ENCODE measurements around the gene WWTR1.
A peak's percentile ranks its signal among the peaks of the same experiment; 100 is the strongest.

The WWTR1 gene
- long read RNA-seq, donor 1, transcript WWTR1-201 (7 exons, 2,103 nt): major isoform, 9 of 17 reads
- long read RNA-seq, donor 1, partial matches to known transcripts: 5 of 17 reads
- long read RNA-seq, donor 1, other reads (novel, unspliced or antisense): 0 of 17 reads
- long read RNA-seq, donor 2, transcript WWTR1-201 (7 exons, 2,103 nt): major isoform, 7 of 13 reads
- long read RNA-seq, donor 2, partial matches to known transcripts: 5 of 13 reads
- long read RNA-seq, donor 2, other reads (novel, unspliced or antisense): 0 of 13 reads
- long read RNA-seq, donor 3, transcript WWTR1-201 (7 exons, 2,103 nt): major isoform, 14 of 15 reads
- long read RNA-seq, donor 3, partial matches to known transcripts: 0 of 15 reads
- long read RNA-seq, donor 3, other reads (novel, unspliced or antisense): 0 of 15 reads
- long read RNA-seq, donor 4, transcript WWTR1-201 (7 exons, 2,103 nt): major isoform, 18 of 54 reads
- long read RNA-seq, donor 4, partial matches to known transcripts: 34 of 54 reads
- long read RNA-seq, donor 4, other reads (novel, unspliced or antisense): 0 of 54 reads
- long read RNA-seq, donor 5, transcript WWTR1-201 (7 exons, 2,103 nt): major isoform, 12 of 17 reads
- long read RNA-seq, donor 5, partial matches to known transcripts: 5 of 17 reads
- long read RNA-seq, donor 5, other reads (novel, unspliced or antisense): 0 of 17 reads
- long read RNA-seq, donor 6, transcript WWTR1-201 (7 exons, 2,103 nt): major isoform, 10 of 52 reads
- long read RNA-seq, donor 6, partial matches to known transcripts: 41 of 52 reads
- long read RNA-seq, donor 6, other reads (novel, unspliced or antisense): 0 of 52 reads
- long read RNA-seq, donor 7, transcript WWTR1-201 (7 exons, 2,103 nt): major isoform, 15 of 97 reads
- long read RNA-seq, donor 7, transcript WWTR1-209 (2 exons, 697 nt): minor isoform, 6 of 97 reads
- long read RNA-seq, donor 7, partial matches to known transcripts: 76 of 97 reads
- long read RNA-seq, donor 7, other reads (novel, unspliced or antisense): 0 of 97 reads
- long read RNA-seq, donor 8, transcript WWTR1-201 (7 exons, 2,103 nt): major isoform, 10 of 41 reads
- long read RNA-seq, donor 8, partial matches to known transcripts: 29 of 41 reads
- long read RNA-seq, donor 8, other reads (novel, unspliced or antisense): 0 of 41 reads

- DNase-seq: peak; percentile 98
These were observed at the start of gene WWTR1 for GRCh38 chr3:149657926-149658743. TSS of gene WWTR1 (minus strand) at chr3:149658025. CDS start at chr3:149657306, 719 bp downstream.

- DNase-seq: no peak
These were observed 49.1 kb upstream of the WWTR1 start for GRCh38 chr3:149706905-149707304.

- DNase-seq: no peak
These were observed 47.6 kb upstream of the WWTR1 start for GRCh38 chr3:149705416-149705815.

GRCh38 chr3:149703466-149703865, 45.6 kb upstream of the WWTR1 start:
- no peak for DNase-seq

- no peak for DNase-seq
These were observed 45.0 kb upstream of the WWTR1 start for GRCh38 chr3:149702691-149703441.

GRCh38 chr3:149701977-149702350, 44.1 kb upstream of the WWTR1 start:
- no peak for DNase-seq

GRCh38 chr3:149701206-149701976, 43.6 kb upstream of the WWTR1 start:
- no peak for DNase-seq

GRCh38 chr3:149688122-149688757, 30.4 kb upstream of the WWTR1 start:
- no peak for DNase-seq

GRCh38 chr3:149686996-149687395, 29.2 kb upstream of the WWTR1 start:
- DNase-seq: no peak

GRCh38 chr3:149678351-149678950, 20.6 kb upstream of the WWTR1 start:
- no peak for DNase-seq

GRCh38 chr3:149673393-149673792, 15.6 kb upstream of the WWTR1 start:
- no peak for DNase-seq

- DNase-seq: no peak
These were observed 13.1 kb upstream of the WWTR1 start for GRCh38 chr3:149670742-149671492.

GRCh38 chr3:149667576-149667975, 9.8 kb upstream of the WWTR1 start:
- DNase-seq: no peak

- DNase-seq: no peak
These were observed 6.1 kb upstream of the WWTR1 start for GRCh38 chr3:149663966-149664365.

- no peak for DNase-seq
These were observed 4.5 kb upstream of the WWTR1 start for GRCh38 chr3:149662240-149662887.

GRCh38 chr3:149660462-149660861, 2.6 kb upstream of the WWTR1 start:
- no peak for DNase-seq

GRCh38 chr3:149658744-149659497, 1.1 kb upstream of the WWTR1 start:
- peak; percentile 93 for DNase-seq

All from right kidney (tissue), 9 donors.